Kidney epithelial cell (primary cell): ENCODE data around the gene MEF2C. TPM values are rescaled to one million over a fixed set of nuclear protein-coding genes. Genes with fewer than 3 reads are reported as not detected.

Source experiments
- DNase-seq: peaks from one replicate; pipeline ENCODE4 v3.0.0-alpha.2; 2010; ENCODE audit warnings: low read depth
- H3K27me3 ChIP-seq: 2 replicates; pipeline ENCODE4 v1.6.0; 2011; ENCODE audit warnings: low read length; ENCODE audit not compliant: control insufficient read depth, insufficient read depth
- H3K36me3 ChIP-seq: 2 replicates; pipeline ENCODE4 v1.5.1; 2011; ENCODE audit warnings: low read length; ENCODE audit not compliant: control insufficient read depth, insufficient read depth
- H3K4me3 ChIP-seq: 2 replicates; pipeline ENCODE4 v1.5.1; 2011; ENCODE audit warnings: low read depth, mild to moderate bottlenecking, control low read depth, low read length
- total RNA-seq: library from RNA; depleted of rRNA; stranded (reverse); fragments of >200 nt; gene quantifications from 2 replicates; pipeline ENCODE4 v1.2.3, GENCODE V29; 2015
- TF ChIP-seq, protein P1 (sequence below): IDR thresholded peaks from 2 replicates; pipeline ENCODE4 v1.5.1; 2011; ENCODE audit warnings: mild to moderate bottlenecking, moderate library complexity, low read length, control low read depth, inconsistent platforms; ENCODE audit not compliant: insufficient read depth, poor library complexity, severe bottlenecking

The MEF2C gene
- total RNA-seq, 1 donor from 2014 or later: 4.8 TPM

DNA sequence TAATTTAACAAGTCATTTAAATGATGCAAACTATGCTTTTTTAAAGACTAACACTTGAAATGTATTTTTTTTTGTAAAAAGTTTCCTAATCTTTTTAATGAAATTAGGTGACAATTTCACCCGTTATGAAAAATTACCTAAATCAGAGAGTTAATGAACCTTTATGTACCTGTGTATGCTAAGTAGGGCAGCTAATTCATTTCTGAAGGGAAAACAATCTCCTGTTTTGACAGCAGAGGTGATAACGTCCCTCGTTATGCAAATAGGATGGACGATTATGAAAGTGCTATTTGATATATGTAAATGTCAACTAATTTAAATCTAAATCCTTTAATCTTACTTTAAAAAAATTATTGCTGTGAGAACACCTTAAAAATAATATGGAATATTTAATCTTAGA is 58.8 kb downstream of the MEF2C start:
- TF ChIP-seq, protein P1, sequence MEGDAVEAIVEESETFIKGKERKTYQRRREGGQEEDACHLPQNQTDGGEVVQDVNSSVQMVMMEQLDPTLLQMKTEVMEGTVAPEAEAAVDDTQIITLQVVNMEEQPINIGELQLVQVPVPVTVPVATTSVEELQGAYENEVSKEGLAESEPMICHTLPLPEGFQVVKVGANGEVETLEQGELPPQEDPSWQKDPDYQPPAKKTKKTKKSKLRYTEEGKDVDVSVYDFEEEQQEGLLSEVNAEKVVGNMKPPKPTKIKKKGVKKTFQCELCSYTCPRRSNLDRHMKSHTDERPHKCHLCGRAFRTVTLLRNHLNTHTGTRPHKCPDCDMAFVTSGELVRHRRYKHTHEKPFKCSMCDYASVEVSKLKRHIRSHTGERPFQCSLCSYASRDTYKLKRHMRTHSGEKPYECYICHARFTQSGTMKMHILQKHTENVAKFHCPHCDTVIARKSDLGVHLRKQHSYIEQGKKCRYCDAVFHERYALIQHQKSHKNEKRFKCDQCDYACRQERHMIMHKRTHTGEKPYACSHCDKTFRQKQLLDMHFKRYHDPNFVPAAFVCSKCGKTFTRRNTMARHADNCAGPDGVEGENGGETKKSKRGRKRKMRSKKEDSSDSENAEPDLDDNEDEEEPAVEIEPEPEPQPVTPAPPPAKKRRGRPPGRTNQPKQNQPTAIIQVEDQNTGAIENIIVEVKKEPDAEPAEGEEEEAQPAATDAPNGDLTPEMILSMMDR: no peak
- no peaks in the 10 kb centered on the region for H3K27me3 ChIP-seq
- no peak overlapping the region for H3K4me3 ChIP-seq
- H3K36me3 ChIP-seq: no peaks in the 10 kb centered on the region
- DNase-seq: no peak

DNA sequence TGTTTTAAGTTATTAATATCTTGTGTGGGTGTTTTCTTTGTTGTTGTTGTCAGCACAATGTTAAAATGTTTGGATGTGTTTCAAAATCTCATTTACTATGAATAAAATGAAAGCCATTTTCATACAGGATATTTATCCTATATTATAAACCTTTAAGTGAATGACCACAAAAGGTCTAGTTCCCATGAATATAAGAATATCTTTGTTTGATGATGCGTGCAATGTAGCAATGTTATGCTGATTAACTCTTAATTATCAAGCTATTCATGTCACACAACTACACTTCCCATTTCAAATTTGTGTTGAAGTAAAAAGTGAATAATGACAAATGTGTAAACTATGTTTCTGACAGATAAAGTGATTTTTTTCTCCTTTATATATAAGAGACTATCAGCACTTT is 59.8 kb downstream of the MEF2C start:
- Histone ChIP-seq H3K27me3 (no peaks in the 10 kb centered on the region), H3K4me3 (no peak overlapping the region), H3K36me3 (no peaks in the 10 kb centered on the region)
- TF ChIP-seq, protein P1: no peak
- no peak for DNase-seq

DNA sequence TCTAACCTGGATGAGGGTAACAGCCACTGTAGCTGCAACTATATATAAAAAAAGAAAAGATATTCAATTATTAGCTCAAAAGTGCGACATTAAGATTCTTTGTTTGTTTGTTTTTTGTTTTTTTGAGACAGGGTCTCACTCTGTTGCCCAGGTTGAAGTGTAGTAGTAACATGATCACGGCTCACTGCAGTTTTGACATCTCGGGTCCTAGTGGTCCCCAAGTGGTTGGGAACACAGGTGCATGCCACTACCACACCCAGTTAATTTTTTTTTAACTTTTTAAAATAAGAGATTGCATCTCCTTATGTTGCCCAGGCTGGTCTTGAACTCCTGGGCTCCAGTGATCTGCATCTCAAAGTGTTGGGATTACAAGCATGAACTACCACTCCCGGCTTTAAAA is 61.8 kb downstream of the MEF2C start:
- Histone ChIP-seq H3K27me3 (no peaks in the 10 kb centered on the region), H3K4me3 (no peak overlapping the region), H3K36me3 (no peaks in the 10 kb centered on the region)
- TF ChIP-seq, protein P1: no peak
- DNase-seq: no peak

DNA sequence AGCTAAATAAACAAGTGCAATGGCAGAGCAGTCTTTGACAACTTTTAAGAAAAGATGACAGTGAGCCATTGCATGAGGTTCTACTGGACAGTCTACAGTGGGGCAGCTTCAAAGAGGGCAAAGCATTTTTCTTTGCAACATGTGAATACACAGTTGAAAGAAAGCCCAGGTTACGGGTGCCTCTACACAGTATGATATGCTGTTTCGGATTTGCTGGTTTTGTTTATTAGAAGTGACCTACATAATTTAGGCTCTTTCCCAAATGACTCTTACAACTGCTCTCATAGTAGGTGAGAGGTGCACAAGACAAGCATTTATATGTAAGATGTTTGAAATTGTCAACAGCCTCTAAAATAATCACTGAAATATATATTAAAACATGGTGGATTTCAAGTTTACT is 62.4 kb downstream of the MEF2C start:
- TF ChIP-seq, protein P1: no peak
- H3K4me3 ChIP-seq: no peak overlapping the region
- no peak for DNase-seq
- H3K36me3 ChIP-seq: no peaks in the 10 kb centered on the region
- H3K27me3 ChIP-seq: no peaks in the 10 kb centered on the region

DNA sequence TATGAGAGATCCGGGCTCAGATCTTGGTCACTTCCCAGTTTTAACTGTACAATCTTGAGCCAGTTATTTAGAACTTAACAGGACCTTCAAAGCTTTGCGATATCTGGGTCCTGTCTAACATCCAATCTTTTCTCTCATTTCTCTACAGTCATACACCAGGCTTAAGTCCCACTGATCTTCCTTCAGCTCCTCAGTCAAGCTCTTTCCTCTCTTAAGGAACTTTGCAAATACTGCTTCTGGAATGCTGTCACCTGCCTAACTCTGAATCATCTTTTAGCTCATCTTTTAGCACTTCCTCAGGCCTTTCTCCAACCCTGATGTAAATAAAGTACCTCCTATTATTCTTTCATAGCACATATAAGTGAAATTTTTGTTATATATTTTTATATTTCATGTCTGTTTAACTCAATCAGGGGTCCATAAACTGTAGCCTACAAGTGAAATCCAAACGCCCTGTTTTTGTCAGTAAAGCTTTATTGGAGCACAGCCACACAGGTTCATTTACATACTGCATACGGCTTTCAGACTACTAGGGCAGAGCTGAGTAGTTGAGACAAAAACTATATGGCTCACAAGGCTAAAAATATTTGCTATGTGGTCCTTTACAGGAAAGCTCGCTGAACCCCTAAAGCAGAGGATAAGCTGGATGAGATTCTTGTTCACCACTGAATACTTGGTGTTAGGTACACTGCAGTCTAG is 63.5 kb downstream of the MEF2C start:
- TF ChIP-seq, protein P1: no peak
- Histone ChIP-seq H3K4me3 (no peak overlapping the region), H3K27me3 (no peaks in the 10 kb centered on the region), H3K36me3 (no peaks in the 10 kb centered on the region)
- DNase-seq: no peak

DNA sequence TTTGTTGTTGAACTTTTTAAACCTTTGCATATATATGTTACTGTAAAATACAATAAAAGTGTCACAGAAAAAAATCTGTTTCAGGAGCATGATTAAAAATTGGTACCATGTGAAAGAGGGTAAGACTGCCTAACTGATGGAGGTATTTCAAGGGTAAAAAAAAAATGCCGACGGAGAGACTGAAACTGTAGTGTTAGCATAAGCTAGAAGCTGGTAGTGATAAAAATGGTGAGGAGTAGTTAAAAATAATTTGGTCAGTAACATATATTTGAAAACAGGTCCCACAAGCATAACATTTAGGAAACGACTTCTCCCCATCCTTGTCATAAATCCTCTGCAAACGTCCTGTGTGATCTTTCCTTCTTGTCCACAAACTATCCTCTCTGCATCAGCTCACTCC is 64.7 kb downstream of the MEF2C start:
- H3K4me3 ChIP-seq: no peak overlapping the region
- TF ChIP-seq, protein P1: no peak
- no peaks in the 10 kb centered on the region for H3K27me3 ChIP-seq
- no peak for DNase-seq
- no peaks in the 10 kb centered on the region for H3K36me3 ChIP-seq
